HepG2 (cell line): ENCODE measurements around the gene ENTPD7. TPM values are rescaled to one million over a fixed set of nuclear protein-coding genes. Genes with fewer than 3 reads are reported as not detected.

Experiments used
- ATAC-seq: fragments of 200-7000 bp; cut with Tn5 transposase; 3 replicates; pipeline ENCODE4 v1.9.1; 2020; ENCODE audit warnings: mild to moderate bottlenecking, moderate library complexity
- BruUV-seq: library from RNA; stranded (reverse); fragments of 400-500 nt; replicated peaks from 2 replicates; lab custom pipeline; 2021; lab: Mats Ljungman, UMichigan
- CTCF ChIA-PET: fragments of 300-600 bp; formaldehyde crosslinking; extraction: SDS; loops from one replicate; lab custom pipeline; 2021; ENCODE audit warnings: low total read pairs, inconsistent platforms, low intra/inter-chr PET ratio; lab: Yijun Ruan, JAX
- POLR2A ChIA-PET: fragments of 350-600 bp; sonication (Branson Sonifier 250); formaldehyde crosslinking; loops from one replicate; lab custom pipeline; 2020; ENCODE audit warnings: antibody characterized with exemption, inconsistent platforms; lab: Yijun Ruan, JAX
- DNase-seq: peaks from one replicate; pipeline ENCODE4 v3.0.0-alpha.2; 2015; ENCODE audit warnings: low spot score
- FAIRE-seq: peaks from 3 replicates; lab custom pipeline; 2011; peaks lifted over from hg19 to GRCh38; lab: Jason Lieb, UNC
- H2AFZ ChIP-seq: one replicate; pipeline ENCODE4 v1.6.1; 2011; ENCODE audit warnings: low read length, inconsistent platforms
- H3K27ac ChIP-seq: fragments of 300-600 bp; 3 replicates; pipeline ENCODE4 v1.8.0; 2011; ENCODE audit warnings: mixed run types, mild to moderate bottlenecking, mixed read lengths, low read length, inconsistent platforms; ENCODE audit not compliant: insufficient read depth; ENCODE audit errors: extremely low read length
- H3K27me3 ChIP-seq, 2 experiments: fragments of 200-600 bp in 1 of 2; 2 replicates in 1 of 2; 3 replicates in 1 of 2; pipeline versions ENCODE4 v1.6.0 to v1.8.0; 2011; ENCODE audit warnings: low read length in 2 of 2, mild to moderate bottlenecking in 2 of 2, moderate library complexity in 2 of 2, inconsistent platforms in 1 of 2; ENCODE audit not compliant: insufficient read depth in 2 of 2, control insufficient read depth in 1 of 2
- H3K36me3 ChIP-seq, 2 experiments: fragments of 200-600 bp in 1 of 2; replicated peaks in 1 of 2; 2 replicates in 1 of 2; 3 replicates in 1 of 2; pipeline versions ENCODE4 v1.5.1 to v1.8.0; 2011; ENCODE audit warnings: low read length in 2 of 2, inconsistent platforms in 1 of 2; ENCODE audit not compliant: insufficient read depth in 2 of 2, control insufficient read depth in 1 of 2
- H3K4me1 ChIP-seq: 2 replicates; pipeline ENCODE4 v1.5.1; 2012; ENCODE audit warnings: low read length, inconsistent platforms; ENCODE audit not compliant: insufficient read depth
- H3K4me2 ChIP-seq: 2 replicates; pipeline ENCODE4 v1.6.0; 2011; ENCODE audit warnings: low read depth, low read length, inconsistent platforms
- H3K4me3 ChIP-seq, 3 experiments: fragments of 200-600 bp in 1 of 3; sonication (generic), shearing (Covaris generic) in 1 of 3; replicated peaks in 1 of 3; 2 replicates each; pipeline ENCODE4 v1.5.1; 2011 to 2016; ENCODE audit warnings: low read length in 3 of 3, inconsistent platforms in 2 of 3, low read depth in 2 of 3, mild to moderate bottlenecking in 2 of 3, control low read depth in 1 of 3, mixed read lengths in 1 of 3; ENCODE audit not compliant: insufficient read depth in 1 of 3
- H3K79me2 ChIP-seq: one replicate; pipeline ENCODE4 v1.6.1; 2011; ENCODE audit warnings: low read length, inconsistent platforms; ENCODE audit not compliant: insufficient read depth
- H3K9ac ChIP-seq: 2 replicates; pipeline ENCODE4 v1.6.0; 2011; ENCODE audit warnings: mild to moderate bottlenecking, low read depth, low read length, inconsistent platforms; ENCODE audit not compliant: insufficient read depth
- H3K9me3 ChIP-seq: 2 replicates; pipeline ENCODE4 v1.5.1; 2012; ENCODE audit warnings: mild to moderate bottlenecking, low read length
- H4K20me1 ChIP-seq: 2 replicates; pipeline ENCODE4 v1.6.0; 2011; ENCODE audit warnings: inconsistent platforms, mild to moderate bottlenecking, low read length, moderate library complexity; ENCODE audit not compliant: insufficient read depth
- ELF3 ChIP-seq: IDR thresholded peaks from 2 replicates; pipeline ENCODE4 v1.6.1; 2016; ENCODE audit warnings: missing genetic modification reagents, missing compliant biosample characterization
- IKZF1 ChIP-seq: fragments of 450-650 bp; IDR thresholded peaks from 2 replicates; pipeline ENCODE4 v1.7.1; 2016
- MAZ ChIP-seq, 2 experiments: sonication (generic) in 1 of 2; formaldehyde crosslinking in 1 of 2; IDR thresholded peaks; 2 replicates each; pipeline versions ENCODE4 v1.5.0 to v1.6.1; 2012 to 2020; ENCODE audit warnings: low read depth in 2 of 2, mild to moderate bottlenecking in 2 of 2, borderline replicate concordance in 1 of 2, improper control_type of control experiment in 1 of 2, low read length in 1 of 2, missing genetic modification reagents in 1 of 2, moderate library complexity in 1 of 2
- MTA1 ChIP-seq: sonication (generic); formaldehyde crosslinking; IDR thresholded peaks from 2 replicates; pipeline ENCODE4 v1.4.0; 2020; ENCODE audit warnings: missing genetic modification reagents, mild to moderate bottlenecking, borderline replicate concordance
- RARA ChIP-seq: IDR thresholded peaks from 2 replicates; pipeline ENCODE4 v1.6.1; 2016; ENCODE audit warnings: missing genetic modification reagents, missing compliant biosample characterization
- SMC3 ChIP-seq: IDR thresholded peaks from 2 replicates; pipeline ENCODE4 v1.6.1; 2011; ENCODE audit warnings: low read length, improper control_type of control experiment
- ZFAT ChIP-seq: sonication (generic); formaldehyde crosslinking; conservative IDR thresholded peaks from 2 replicates; pipeline ENCODE4 v1.8.1; 2023; ENCODE audit warnings: missing genetic modification reagents, inconsistent platforms
- ZFP1 ChIP-seq: IDR thresholded peaks from 2 replicates; pipeline ENCODE4 v1.6.1; 2016
- ZFP82 ChIP-seq: sonication (generic); formaldehyde crosslinking; IDR thresholded peaks from 2 replicates; pipeline ENCODE4 v1.5.1; 2020; ENCODE audit warnings: mild to moderate bottlenecking, missing genetic modification reagents, borderline replicate concordance
- ZNF230 ChIP-seq: sonication (generic); formaldehyde crosslinking; IDR thresholded peaks from 2 replicates; pipeline ENCODE4 v1.4.0; 2020; ENCODE audit warnings: mild to moderate bottlenecking, missing genetic modification reagents
- WGBS: methylation state at CpG from one replicate; pipeline ENCODE4 v1.1.6; 2017; ENCODE audit warnings: low lambda C conversion rate; 5-methylcytosine and 5-hydroxymethylcytosine counted together
- in situ Hi-C: cut with HindIII; loops from 2 replicates; pipeline ENCODE4 v1.10.0; 2017; ENCODE audit warnings: low pct_unique_long_range_greater_than_20kb; ENCODE audit not compliant: extremely low pct_ligation_motif_present
- intact Hi-C: fragments of 100-400 bp; cut with micrococcal nuclease; formaldehyde crosslinking; loops from one replicate; pipeline ENCODE4 v1.10.0; 2022; ENCODE audit not compliant: unreplicated experiment
- polyA plus RNA-seq, 8 experiments: library from polyadenylated mRNA; depleted of rRNA in 3 of 8; stranded (reverse) in 7 of 8; unstranded in 1 of 8; fragments of >200 nt; fragmentation: Illumina TruSeq in 4 of 8; extraction: Trizol in 4 of 8; gene quantifications; 2 replicates each; pipeline versions ENCODE4 v1.2.1 to v1.2.3, GENCODE V29; 2011 to 2016; ENCODE audit warnings: low read depth in 4 of 8, missing spikeins in 1 of 8, mixed read lengths in 1 of 8; ENCODE audit not compliant: insufficient read depth in 1 of 8
- total RNA-seq, 5 experiments: library from RNA; depleted of rRNA; stranded (reverse); fragments of >200 nt; fragmentation: Illumina TruSeq; extraction: Trizol; gene quantifications; 2 replicates each; pipeline ENCODE4 v1.2.3, GENCODE V29; 2016; ENCODE audit warnings: low read depth in 1 of 5
- TF ChIP-seq, protein P1 (sequence below): IDR thresholded peaks from 2 replicates; pipeline ENCODE4 v1.6.1; 2012; ENCODE audit warnings: low read depth, low read length, improper control_type of control experiment
- TF ChIP-seq, protein P2 (sequence below): sonication (generic); formaldehyde crosslinking; IDR thresholded peaks from 2 replicates; pipeline ENCODE4 v1.5.0; 2020; ENCODE audit warnings: mild to moderate bottlenecking, missing genetic modification reagents, moderate library complexity

ENTPD7 gene
- total and polyA plus RNA-seq, 2 of the 13 experiments (the other 11 are each of a cell fraction or from before 2014, with no cell fraction given), result 7.6 to 36.5 TPM

DNA sequence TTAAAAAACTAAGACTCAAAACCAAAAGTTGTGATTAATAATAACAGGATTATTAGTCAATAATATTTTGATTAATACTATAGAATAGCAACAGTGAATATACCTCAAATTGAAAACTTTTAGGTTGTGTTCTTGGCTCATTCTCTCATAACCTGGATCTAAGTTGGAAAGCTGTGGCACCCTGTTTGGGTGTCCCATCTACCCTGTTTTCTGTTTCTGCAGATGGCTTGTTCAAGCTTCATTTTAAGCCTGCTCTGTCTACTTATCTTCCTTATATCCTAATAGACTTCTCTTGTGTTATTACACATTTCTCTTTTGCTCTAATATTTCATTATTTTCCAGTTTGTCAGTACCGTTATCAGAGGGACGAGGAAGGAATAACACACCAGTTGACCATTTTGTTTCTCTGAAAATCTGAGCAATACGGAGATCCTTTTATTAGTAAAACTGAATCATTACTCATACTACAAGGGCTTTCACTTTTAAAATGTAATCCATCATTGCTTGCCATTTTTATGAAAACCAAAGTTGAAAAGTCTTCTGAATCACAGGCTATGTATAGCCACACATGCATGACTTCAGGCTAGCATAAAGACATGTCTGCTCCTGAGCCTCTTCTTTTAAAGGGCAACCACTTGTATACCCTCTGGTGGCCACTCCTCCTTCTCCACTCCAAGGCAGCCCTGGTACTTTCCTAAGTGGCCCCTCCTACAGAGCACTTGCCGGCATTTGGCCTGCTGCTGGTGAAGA is 50.3 kb downstream of the ENTPD7 start:
- TF ChIP-seq ZFP82 (CRISPR knock-in tag) (no peak), ZFP1 (CRISPR knock-in tag) (no peak), MTA1 (CRISPR knock-in tag) (no peak)
- H3K36me3 ChIP-seq, result peaks cover 8 to 64% of the 10 kb centered on the region in 2 experiments
- intact Hi-C loops (loop anchor here (5.0 kb wide), 1 partner anchor 272 kb away; no protein-coding TSS in a partner anchor), in situ Hi-C loops (loop anchor here (10.0 kb wide), 1 partner anchor 85 kb away; the partner anchor contains the start of gene SLC25A28)
- WGBS, result 73% methylated on average over 4 of the region's 4 CpGs
- no peak overlapping the region for H3K4me3 ChIP-seq
- no peak overlapping the region for H3K27ac ChIP-seq
- no peak overlapping the region for H3K9ac ChIP-seq
- H3K9me3 ChIP-seq, result no peaks in the 10 kb centered on the region
- ChIA-PET CTCF (interaction anchor here (2.5 kb wide), 1 partner anchor 79 kb away, joined by 21 read pairs; no protein-coding TSS in a partner anchor), POLR2A (no interaction called here)
- peak; percentile 49; the same call in 2 of the 3 replicates for ATAC-seq
- DNase-seq, result no peak
- H3K79me2 ChIP-seq, result no peaks in the 10 kb centered on the region
- H3K4me2 ChIP-seq, result no peak overlapping the region
- H2AFZ ChIP-seq, result no peak overlapping the region
- no peaks in the 10 kb centered on the region for H4K20me1 ChIP-seq
- no TSS peak for BruUV-seq
- H3K27me3 ChIP-seq, result no peaks in the 10 kb centered on the region
- no peaks in the 10 kb centered on the region for H3K4me1 ChIP-seq
- FAIRE-seq, result no peak

- Histone ChIP-seq H3K36me3 (peaks cover 4 to 51% of the 10 kb centered on the region in 2 experiments), H3K4me1 (no peaks in the 10 kb centered on the region), H3K27me3 (no peaks in the 10 kb centered on the region), H3K4me2 (no peak overlapping the region), H3K9me3 (no peaks in the 10 kb centered on the region), H3K27ac (no peak overlapping the region), H3K4me3 (no peak overlapping the region), H3K79me2 (no peaks in the 10 kb centered on the region), H3K9ac (no peak overlapping the region), H4K20me1 (no peaks in the 10 kb centered on the region), H2AFZ (no peak overlapping the region)
- no TSS peak for BruUV-seq
- intact Hi-C loops (loop anchor here (1.0 to 5.0 kb wide), 3 partner anchors 81 to 274 kb away; no protein-coding TSS in a partner anchor), in situ Hi-C loops (loop anchor here (10.0 kb wide), 1 partner anchor 86 kb away; the partner anchor contains the start of gene SLC25A28)
- ChIA-PET POLR2A (no interaction called here), CTCF (interaction anchor here (1.1 to 2.5 kb wide), 4 partner anchors 81 to 275 kb away, joined by 4 to 21 read pairs (median 6); no protein-coding TSS in a partner anchor)
- FAIRE-seq (peak; percentile 63), ATAC-seq (peak; percentile 92), DNase-seq (peak; percentile 51)
- TF ChIP-seq, protein P1, sequence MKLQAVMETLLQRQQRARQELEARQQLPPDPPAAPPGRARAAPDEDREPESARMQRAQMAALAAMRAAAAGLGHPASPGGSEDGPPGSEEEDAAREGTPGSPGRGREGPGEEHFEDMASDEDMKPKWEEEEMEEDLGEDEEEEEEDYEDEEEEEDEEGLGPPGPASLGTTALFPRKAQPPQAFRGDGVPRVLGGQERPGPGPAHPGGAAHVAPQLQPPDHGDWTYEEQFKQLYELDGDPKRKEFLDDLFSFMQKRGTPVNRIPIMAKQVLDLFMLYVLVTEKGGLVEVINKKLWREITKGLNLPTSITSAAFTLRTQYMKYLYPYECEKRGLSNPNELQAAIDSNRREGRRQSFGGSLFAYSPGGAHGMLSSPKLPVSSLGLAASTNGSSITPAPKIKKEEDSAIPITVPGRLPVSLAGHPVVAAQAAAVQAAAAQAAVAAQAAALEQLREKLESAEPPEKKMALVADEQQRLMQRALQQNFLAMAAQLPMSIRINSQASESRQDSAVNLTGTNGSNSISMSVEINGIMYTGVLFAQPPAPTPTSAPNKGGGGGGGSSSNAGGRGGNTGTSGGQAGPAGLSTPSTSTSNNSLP, result no peak
- TF ChIP-seq IKZF1 (no peak), ELF3 (0 out of 2 replicates have a peak, but pooled peaks have one; percentile 12), RARA (CRISPR knock-in tag) (no peak), ZNF230 (CRISPR knock-in tag) (no peak), SMC3 (peak; percentile 72), MAZ (IDR thresholded peaks at IDR 0.05; ENCODE audit: borderline replicate concordance, low read depth, low read length) (no peak), MAZ (CRISPR knock-in tag; IDR thresholded peaks at IDR 0.05; ENCODE audit: low read depth) (0 out of 2 replicates have a peak, but pooled peaks have one; percentile 15), ZFAT (CRISPR knock-in tag) (no peak)
- TF ChIP-seq, protein P2, sequence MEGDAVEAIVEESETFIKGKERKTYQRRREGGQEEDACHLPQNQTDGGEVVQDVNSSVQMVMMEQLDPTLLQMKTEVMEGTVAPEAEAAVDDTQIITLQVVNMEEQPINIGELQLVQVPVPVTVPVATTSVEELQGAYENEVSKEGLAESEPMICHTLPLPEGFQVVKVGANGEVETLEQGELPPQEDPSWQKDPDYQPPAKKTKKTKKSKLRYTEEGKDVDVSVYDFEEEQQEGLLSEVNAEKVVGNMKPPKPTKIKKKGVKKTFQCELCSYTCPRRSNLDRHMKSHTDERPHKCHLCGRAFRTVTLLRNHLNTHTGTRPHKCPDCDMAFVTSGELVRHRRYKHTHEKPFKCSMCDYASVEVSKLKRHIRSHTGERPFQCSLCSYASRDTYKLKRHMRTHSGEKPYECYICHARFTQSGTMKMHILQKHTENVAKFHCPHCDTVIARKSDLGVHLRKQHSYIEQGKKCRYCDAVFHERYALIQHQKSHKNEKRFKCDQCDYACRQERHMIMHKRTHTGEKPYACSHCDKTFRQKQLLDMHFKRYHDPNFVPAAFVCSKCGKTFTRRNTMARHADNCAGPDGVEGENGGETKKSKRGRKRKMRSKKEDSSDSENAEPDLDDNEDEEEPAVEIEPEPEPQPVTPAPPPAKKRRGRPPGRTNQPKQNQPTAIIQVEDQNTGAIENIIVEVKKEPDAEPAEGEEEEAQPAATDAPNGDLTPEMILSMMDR (CRISPR knock-in tag), result peak; percentile 78
These were observed 51.9 kb downstream of the ENTPD7 start for GRCh38 chr10:99711129-99711719.
